GM21529 (cell line): ENCODE results near the gene AOPEP.

Experiments
- ATAC-seq: cut with Tn5 transposase; IDR thresholded peaks from one replicate; pipeline ENCODE4 v1.9.1; 2021; ENCODE audit not compliant: unreplicated experiment

The AOPEP gene

DNA sequence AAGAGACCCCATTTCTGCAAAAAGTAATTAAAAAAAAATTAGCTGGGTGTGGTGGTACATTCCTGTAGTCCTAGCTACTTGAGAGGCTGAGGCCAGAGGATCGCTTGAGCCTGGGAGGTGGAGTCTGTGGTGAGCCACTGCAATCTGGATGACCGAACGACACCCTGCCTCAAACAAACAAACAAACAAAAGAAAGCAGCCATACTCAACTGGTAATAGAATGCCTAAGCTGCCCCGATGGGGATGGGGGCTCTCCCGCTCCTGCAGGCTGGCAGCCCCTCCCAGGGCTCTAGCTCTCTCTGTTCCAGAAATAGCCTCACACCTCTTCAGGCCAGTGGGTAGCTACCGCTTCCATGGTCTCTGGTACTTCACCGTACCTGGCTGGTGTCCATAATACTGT lies 349.2 kb downstream of the AOPEP start:
- ATAC-seq: no peak

DNA sequence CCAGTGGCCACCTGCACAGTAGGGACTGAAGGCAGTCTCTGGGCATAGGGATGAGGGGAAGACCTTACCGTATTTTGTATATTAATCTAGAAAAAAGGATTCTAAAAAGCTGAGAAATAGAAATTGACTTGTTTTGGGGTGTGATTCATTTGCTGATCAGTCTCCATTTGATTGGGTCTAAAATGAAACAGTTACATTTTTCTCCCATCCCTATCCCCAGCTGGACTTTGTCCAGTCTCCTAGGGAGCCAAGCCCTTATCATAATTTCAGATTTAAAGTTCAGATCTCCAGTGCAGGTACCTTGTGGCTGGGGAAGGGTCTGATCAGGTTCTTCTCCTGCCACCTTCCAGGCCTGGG lies 350.2 kb downstream of the AOPEP start:
- ATAC-seq: no peak

DNA sequence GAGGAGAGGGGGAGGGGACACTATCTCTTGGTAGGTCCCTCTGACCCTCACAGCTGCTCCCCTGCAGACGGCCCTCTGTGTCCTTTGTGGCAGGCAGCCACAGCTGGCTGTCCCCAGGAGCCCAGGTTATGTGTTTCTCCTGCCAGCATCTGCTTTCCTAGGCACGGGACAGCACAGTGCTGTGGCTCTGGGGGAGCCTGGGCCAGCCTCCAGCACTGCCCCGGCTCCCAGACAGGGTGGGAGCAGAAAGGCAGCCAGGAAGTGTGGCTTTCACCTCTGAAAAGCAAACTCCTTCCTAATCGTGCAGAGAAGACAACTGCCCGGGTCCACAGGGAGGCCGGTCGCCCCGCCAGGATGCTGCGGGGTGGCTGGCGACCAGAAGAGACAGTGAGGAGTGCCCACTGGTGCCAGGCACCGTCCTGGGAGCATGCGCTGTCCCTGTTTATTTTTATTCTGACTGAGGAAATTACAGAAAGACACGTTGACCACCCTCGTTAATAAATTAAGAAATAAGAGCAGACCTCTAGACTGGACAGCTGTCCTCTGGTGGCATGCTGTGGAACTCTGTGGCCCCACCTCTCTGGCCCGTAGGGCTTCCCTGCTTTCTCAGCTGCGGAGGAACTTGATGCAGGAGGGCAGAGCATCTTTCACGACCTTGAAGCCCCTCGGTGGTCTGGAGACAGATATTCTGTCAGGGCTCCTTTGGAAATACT lies 350.7 kb downstream of the AOPEP start:
- no peak for ATAC-seq

DNA sequence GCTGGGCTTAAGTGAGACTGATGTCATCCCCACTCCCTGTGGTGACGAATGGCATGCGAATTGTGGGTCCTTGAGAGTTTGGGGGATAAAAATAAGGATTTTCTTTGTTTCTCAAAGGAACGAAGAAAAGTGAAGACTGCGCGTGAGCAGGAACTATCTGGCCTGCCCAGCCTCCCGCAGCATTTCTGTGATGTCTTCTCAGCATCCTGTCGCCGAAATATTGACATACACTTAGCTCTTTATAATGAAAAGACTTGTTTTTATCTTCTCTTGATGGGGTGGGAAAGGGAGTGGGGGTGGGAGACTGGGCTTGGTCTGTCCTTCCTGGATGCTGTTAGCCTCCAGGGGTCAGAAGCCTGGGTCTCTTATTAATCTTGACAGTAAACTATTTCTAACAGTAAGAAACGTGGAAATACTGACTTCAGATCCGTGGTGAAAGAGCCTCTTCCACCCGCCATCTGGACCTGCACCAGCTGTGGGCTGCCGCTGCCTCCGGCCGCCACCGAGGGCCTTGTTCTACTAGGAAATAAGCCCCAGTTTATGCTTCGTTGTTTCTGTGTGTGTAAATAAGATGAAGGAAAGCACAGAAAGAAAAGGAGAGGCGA lies 351.4 kb downstream of the AOPEP start:
- no peak for ATAC-seq

DNA sequence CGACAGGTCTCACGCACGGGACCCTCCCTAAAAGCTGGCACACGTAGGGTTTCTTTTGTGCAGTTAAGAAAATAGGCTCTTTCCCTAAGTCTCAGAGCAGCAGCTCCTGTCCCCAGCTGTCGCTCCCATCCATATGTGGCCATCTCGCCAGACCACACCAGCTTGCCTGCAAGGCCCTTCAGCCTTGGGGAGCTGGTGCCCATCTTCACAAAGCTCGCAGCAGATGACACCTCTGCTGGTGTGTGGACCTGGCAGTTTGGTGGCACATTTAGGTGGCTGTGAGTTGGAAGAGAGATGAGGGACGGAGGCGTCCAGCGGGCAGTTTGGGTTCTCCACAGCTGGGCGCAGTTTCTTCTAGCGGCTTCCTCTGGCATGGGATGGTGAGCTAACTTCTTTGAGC lies 352.0 kb downstream of the AOPEP start:
- ATAC-seq: no peak

DNA sequence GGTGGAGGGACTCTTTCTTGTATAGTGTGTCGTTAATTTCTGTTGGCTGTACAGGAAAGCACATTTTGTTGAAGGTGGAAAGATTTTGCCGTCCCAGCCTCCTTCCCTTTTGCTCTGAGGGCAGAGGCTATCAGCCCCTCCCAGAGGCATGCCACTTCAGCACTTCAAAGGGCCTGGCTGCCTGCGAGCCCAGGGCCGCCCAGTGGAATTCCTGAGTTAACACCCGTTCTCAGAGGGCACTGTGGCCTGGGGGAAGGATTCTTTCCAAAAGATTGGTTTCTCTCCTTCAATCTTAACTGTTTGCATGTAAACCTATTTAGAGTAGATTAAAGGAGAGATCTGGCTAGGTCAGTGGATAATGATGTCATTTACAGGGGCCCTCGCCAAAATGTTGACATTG lies 352.4 kb downstream of the AOPEP start:
- no peak for ATAC-seq

DNA sequence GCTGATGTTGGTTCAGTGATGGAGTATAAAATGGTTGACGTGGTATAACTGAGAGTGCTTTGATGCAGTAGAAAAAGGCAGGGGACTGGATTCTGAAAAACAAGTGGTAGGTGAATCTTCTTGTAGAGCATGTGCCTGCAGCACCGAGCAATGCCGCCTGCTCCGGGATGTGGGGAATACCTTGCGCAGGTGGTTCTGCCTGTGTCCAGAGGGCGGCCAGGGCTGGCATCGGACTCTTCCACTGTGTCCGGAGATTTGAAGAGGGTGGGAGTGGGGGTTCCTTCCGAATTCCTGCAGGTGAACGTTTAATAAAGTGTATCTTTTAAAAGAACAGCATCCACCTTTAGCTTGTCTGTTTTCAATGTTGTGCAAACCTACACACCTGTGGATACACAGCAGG lies 353.0 kb downstream of the AOPEP start:
- no peak for ATAC-seq

DNA sequence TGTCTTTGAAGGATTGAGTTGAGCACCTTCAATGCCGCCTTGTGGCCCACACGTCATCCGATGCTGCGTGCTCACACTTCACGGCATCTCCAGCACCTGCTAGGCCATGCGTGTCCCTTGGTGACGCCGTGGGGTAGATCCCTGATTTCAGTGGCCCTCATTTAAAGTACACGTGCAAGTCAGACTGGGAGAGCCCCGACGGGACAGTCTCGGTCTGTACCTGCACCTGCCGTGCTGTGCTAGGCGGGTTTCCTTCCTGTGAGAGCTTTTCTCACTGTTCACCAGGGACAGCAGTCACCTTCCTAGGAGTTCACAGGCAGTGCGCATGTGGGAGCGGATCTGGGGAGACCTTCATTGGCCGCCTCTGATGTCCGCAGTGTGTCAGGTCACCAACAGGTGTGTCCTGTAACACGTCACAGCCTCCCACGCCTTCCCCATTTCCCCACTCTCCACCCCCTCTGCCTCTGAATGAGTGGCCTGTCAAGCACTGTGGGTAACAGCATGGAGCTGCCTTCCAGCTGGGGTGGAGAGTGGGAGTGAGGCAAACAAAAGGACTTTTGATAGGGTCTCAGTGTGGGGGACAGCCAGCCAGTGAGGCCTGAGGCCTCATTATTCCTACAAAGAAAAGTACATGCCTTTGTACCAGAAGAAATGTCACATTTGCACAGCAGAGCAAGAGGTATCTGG lies 354.6 kb downstream of the AOPEP start:
- ATAC-seq: no peak

DNA sequence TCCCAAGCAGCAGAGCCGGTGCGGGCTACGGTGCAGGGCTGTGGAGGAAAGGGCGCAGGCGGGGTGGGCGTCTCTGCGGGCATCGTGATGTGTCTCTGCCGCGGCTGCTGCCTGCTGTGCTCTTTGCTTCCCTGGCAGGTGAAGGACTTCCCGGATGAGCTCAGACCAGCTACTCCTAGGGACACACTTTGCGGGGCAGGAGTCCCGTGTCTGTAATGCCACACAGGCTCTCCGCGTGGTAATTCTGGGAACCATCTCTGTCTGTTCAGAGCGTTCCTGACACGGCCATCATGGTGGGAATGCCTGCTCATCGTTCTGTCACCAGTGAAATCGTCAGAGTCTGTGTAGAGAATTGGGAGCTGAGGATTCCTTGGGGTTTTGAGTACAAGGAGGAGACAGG lies 355.5 kb downstream of the AOPEP start:
- ATAC-seq: no peak

DNA sequence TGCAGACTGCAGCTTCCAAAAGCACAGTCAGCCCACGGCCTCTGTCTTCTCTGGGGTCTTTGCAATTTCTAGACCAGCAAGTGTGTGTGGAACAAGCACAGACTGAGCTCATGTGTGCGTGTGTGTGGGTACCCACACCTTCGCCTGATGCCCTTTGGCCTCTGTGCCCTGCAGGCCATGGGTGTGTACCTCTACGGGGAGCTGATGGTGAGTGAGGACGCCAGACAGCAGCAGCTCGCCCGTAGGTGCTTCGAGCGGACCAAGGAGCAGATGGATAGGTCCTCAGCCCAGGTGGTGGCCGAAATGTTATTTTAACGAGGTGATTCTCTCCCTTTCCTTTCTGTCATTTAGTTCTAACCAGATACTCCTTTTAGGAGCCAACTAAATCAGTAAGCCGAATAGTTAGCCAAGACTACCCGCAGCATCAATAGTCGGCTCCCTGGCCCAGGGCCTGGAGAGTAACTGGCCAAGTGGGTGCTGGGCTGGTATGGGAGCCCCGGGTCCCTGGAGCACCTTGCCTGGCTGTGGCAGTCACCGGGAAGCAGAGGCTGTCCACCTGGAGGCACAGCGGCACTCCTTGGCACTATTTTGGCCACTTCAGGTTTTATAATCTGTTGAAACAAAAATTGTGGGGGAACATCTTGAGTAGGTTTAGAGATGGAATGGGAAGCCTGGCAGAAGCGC lies 356.0 kb downstream of the AOPEP start:
- no peak for ATAC-seq

DNA sequence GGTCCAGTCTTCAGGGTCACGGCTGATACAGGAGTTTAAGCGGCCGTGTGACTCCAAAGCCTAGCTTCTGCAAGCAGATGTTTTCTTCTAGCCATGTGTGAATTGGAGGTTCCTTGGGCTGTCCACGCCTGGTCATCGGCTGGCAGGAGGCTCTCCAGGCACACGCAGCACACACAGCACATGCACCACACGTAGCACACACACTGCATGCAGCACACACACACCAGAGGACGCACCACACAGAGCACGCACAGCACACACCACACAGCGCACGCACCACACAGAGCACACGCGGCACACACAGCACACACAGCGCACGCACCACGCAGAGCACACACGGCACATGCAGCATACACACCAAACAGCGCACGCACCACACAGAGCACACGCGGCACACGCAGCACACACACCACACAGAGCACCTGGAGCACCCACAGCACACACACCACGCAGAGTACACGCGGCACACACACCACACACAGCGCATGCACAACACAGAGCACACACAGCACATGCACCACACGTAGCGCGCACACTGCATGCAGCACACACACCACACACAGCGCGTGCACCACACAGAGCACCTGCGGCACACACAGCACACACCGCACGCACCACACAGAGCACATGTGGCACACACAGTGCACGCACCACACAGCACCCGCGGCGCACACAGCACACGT lies 356.7 kb downstream of the AOPEP start:
- no peak for ATAC-seq

DNA sequence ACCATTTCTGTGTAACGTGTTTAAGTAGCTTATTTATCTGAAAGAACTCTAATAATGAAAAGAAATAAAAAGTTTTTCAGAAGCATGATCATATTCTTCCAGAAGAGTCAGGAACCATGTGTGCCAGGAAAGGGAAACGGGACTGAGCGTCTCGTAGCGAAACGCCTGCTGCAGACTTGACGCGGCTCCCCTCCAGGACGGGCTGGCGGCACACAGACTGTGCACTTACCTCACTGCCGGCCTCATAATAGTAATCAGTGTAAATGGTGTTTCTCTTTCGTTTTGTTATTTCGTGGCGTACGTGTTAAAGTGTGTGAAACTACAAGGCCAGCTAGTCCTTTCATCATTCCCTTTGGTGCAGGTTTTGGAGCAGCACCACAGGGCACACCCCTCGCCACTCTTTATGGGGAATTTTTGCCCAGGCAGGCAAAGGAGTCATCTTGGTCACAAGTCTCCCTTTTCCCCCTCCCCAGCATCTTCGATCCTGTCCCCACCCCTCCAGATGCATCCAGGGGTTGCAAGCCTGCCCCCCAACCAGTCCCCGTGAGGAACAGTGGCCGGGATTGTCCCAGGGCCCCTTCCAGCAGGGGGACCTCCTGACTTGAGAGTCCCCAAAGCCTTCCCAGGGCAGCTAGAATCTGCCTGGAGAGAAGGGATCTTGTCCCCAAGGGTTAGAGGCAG lies 357.9 kb downstream of the AOPEP start:
- ATAC-seq: no peak

DNA sequence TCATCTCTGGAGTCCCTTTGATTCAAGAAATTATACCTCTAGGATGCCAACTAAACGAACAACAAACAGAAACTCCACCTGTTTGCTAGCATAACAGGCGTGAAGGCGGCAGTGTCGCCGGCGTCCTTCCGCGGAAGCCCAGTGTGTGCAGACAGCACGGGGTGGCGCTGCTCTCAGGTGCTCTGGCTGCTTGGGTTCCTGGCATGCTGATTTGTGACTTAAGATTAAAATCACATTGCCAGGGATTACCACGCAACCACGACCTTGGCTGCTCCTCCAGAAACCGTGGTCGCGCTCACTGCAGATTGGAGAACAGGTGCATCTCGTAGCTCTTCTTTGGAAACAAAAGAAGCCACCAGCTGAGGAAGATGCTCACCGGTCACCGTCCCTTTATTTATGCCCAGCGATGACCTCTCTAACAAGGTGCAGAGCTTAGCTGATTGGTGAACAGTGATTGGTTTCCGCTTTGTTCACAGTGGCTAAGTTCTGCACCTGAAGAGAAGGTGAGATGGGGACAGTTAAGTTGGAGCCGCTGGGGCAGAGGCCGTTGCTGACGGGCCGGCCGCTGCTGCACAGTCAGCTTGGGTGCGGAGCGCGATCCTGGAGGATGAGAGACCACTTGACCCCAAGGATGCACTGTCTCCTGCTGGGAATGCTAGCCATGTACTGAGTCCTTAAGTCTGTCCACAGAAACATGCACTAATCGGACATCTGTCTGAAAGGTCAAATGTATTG lies 358.7 kb downstream of the AOPEP start:
- ATAC-seq: no peak

DNA sequence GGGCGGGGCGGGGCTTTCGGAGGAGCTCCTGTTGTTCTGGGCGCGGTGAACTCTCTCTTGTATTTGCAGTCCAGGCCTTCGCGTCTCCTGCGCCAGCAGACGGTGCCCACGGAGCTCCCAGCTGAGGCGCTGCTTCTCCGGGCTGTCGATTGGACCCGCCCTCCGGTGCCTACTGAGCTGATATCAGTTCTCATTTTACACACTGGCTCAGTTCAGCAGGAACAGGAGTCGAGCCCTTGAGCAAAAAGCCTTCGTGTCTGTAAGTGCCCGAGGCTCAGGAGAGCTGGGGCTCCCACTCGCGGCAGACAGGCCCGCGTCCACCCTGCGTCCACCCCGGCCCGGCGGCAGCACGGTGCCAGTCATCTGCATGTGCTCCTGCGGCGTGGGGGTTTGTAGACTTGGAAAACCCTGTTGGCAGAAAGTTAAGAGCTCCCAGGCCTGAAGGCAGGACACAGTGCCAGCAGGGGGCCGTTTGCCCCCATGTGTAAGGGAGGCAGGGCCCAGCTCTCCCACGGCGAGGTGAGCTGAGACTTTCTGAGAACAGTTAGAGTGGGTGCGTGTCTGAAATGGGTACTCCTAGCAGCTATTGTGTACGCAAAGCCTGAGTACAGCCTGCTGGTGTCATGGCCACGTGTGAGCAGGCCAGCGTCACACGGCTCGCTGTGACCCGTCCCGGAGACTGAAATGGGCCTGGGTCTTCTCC lies 359.5 kb downstream of the AOPEP start:
- no peak for ATAC-seq

DNA sequence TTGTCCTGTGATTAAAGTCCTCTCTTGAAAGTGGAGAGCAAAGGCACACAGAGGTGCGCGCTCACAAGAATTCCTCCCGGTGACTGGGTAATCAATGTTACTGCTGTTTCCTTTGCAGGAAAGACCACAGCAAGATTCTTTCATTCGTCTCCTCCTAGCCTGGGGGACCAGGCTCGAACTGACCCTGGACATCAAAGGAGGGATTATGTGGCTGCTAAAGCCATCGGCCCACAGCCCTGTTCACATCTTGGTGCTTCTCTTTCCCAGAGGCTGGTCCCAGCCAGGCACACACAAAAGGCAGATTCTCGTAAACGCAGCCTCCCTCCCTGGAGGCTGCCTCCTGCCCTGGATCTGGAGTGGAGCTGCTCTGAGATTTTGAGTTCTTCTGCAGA lies 360.1 kb downstream of the AOPEP start:
- no peak for ATAC-seq

DNA sequence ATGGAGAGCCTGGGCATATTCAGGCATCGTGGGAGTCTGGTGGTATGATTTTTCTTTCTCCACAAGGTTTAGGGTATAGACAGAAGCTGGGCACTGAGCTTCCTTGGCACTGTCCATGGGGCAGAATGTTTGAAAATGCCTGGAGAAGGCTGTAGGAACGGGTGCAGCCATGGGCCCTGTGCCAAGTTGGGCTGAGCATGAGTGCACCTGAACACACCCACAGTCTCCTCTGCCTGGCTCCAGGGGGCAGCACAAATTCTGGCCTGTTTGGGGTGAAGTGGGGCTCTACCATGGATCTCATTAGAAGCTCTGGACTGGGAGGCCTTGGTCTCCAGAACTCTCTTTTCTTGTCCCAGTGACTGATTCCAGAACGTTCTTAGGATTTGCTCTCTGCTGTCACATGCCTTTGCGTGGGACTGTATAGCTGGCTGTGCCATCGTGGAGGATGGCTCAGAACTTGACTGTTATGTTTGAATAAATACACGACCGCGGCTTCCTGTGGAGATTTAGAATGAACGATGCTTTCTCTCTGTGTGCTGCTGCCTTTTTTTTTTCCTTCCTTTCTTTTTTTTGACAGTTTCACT lies 361.3 kb downstream of the AOPEP start:
- no peak for ATAC-seq

DNA sequence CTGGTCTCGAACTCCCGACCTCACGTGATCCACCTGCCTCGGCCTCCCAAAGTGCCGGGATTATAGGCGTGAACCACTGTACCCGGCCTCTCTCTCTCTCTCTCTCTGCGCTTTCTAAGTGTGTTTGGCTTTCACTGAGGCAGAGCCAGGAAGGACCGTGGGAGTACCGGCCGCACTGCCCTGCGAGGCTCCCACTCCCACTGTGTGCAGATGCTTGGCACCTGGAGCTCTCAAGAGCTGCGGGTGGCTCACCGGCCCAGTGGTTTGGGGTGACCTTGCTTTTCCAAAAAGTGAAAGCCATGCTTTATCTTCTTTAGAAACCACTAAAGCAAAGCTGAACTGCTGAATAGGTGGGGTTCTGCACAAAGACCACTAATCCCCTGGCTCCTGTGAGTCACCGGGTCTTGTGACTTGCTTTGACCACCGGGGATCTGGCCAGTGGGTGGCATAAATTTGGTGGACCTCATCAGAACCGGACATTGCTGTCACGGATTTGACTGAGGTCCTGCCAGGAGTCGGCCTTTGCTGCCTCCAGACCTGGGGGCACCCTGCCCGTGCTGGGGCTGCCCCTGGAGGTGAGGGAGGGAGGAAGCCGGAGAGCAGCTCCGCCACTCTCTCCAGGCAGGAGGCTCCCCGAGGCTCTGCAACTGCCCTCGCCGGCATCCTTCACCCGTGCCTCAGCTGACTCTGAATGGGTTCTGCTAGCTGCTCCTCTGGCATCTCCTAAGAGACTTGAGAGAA lies 362.1 kb downstream of the AOPEP start:
- ATAC-seq: no peak

DNA sequence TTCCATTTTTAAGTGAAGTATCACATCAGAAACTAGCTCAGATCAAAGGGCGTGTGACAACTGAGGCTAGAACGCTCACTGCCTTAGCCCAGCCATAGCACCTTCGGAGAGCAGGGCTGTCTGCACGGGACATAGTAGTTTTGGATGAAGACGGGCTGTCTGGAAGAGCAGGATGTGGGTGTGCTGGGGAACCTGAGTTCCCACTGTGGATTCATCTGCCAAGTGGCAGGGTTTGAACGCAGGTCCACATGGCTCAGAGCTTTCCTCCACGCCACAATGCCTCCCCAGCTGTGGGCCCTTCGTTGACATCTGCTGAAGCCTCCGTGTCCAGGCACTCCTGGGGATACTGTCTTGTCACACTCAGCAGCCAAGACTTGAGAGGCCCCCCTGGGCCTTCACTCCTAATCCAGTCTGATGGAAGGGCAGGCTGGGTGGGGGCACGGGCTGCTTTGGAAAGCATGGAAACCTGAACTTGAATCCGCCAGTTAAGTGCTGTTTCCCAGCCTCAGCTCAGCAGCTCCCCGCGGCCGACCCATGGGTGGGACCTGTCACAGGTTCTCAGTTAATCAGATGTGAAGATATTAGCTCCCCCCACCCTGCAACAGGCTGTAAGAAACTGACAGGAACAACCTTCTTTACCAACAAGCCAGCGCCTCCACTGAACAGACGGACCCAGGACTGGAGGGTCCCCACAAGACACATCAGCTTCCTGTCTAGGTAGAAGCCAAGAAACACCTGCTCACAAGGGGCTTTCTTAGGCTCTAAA lies 362.9 kb downstream of the AOPEP start:
- ATAC-seq: no peak
